Loucy (cell line): Measurements from ENCODE around the gene CLSTN2.

ENCODE experiments used
- CTCF ChIP-seq: fragments of 200-600 bp; sonication (generic); conservative IDR thresholded peaks from 2 replicates; pipeline ENCODE4 v1.5.1; 2014; ENCODE audit warnings: mild to moderate bottlenecking, antibody characterized with exemption, low read length
- EZH2phosphoT487 ChIP-seq: fragments of 200-600 bp; IDR thresholded peaks from 2 replicates; pipeline ENCODE4 v1.6.1; 2018; ENCODE audit warnings: antibody characterized with exemption, mild to moderate bottlenecking, moderate library complexity, borderline replicate concordance

GRCh38 chr3:140529558-140529957, 594.6 kb downstream of the CLSTN2 start:
- TF ChIP-seq CTCF, result no peak
- no peak for TF ChIP-seq EZH2phosphoT487
